ENCODE measurements around the gene INPP5K.

The INPP5K gene

DNA sequence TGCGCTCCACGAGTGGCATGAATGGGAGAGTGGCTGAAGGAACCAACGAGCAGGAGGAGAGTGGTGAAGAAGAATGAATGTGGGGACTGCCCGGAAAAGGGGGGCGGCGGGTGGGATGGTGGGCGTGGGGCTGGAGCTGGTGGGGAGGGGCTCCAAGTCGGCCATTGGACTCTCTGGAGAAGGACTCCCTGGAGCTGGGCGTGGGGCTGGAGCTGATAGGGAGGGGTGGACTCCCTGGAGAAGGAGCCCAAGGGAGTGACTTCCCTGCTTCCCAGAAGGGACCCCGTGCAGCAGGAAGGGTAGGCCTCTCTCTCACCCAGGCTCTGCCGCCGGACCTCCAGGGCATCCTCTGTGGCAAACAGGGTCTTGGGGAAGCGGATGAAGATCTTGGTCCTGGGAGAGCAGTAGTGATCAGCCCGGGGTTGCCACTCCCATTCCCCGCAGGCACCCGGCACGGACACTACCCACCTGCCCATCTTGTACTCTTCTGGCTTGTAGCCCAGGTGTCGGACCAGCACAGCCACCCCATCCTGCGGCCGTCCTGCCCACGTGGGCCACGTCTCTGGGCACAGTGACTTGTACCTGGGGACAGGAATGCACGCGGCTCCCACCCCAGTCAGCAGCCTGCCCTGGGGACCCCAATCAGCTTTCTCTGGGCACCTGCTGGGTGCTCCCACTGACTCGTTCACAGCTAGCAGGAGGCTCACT is 45.5 kb downstream of the INPP5K start:
- 0 out of 2 replicates have a peak, but pooled peaks cover 4% of the 10 kb centered on the region for H3K4me1 ChIP-seq (ENCODE audit: control insufficient read depth, insufficient read depth, low read length)
- peaks cover 63% of the 10 kb centered on the region for H3K36me3 ChIP-seq (ENCODE audit: control insufficient read depth, insufficient read depth, low read length)
- H3K27ac ChIP-seq (ENCODE audit: low read depth, low read length), result no peak overlapping the region
- H3K9ac ChIP-seq (ENCODE audit: low read length), result no peak overlapping the region
- no peaks in the 10 kb centered on the region for H3K9me3 ChIP-seq (ENCODE audit: control insufficient read depth, insufficient read depth, low read depth, low read length)
- H3K4me3 ChIP-seq (ENCODE audit: low read depth, low read length), result no peak overlapping the region
- H3K27me3 ChIP-seq (ENCODE audit: control insufficient read depth, insufficient read depth, low read length), result no peaks in the 10 kb centered on the region

DNA sequence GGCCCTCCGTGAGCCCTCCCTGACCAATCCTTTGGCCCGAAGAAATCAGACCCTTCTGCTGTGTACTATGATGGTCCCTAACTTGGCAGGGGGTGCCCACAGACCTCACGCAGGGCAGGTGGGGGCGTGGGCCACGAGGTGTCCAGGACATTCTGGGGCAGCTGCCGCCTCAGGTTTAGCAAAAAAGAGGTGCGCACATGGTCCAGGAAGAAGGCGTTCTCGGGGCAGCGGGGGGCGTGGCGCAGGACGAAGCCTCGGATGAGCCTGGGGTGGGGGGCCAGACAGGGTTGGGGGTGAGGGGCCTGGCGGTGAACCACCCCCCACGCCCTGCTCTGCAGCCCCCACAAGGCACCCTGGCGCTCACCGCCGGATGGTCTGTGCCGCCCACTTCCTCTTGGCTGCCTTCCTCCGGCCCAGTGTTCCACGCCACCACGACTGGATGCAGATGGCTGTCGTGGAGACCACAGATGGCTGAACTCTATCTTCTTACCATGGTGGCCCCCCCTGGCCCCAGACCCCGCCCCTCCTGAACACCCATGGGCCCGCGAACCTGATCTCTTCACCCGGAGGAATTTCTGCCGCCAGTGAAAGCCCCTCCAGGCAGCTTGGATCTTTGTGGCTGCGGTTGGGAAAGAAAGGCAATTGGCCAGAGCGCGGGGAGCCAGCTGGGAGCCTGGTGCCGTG is 46.2 kb downstream of the INPP5K start:
- peaks cover 68% of the 10 kb centered on the region for H3K36me3 ChIP-seq (ENCODE audit: control insufficient read depth, insufficient read depth, low read length)
- H3K9me3 ChIP-seq (ENCODE audit: control insufficient read depth, insufficient read depth, low read depth, low read length), result no peaks in the 10 kb centered on the region
- 0 out of 2 replicates have a peak, but pooled peaks cover 4% of the 10 kb centered on the region for H3K4me1 ChIP-seq (ENCODE audit: control insufficient read depth, insufficient read depth, low read length)
- no peaks in the 10 kb centered on the region for H3K27me3 ChIP-seq (ENCODE audit: control insufficient read depth, insufficient read depth, low read length)
- H3K9ac ChIP-seq (ENCODE audit: low read length), result no peak overlapping the region
- H3K4me3 ChIP-seq (ENCODE audit: low read depth, low read length), result no peak overlapping the region
- H3K27ac ChIP-seq (ENCODE audit: low read depth, low read length), result no peak overlapping the region

DNA sequence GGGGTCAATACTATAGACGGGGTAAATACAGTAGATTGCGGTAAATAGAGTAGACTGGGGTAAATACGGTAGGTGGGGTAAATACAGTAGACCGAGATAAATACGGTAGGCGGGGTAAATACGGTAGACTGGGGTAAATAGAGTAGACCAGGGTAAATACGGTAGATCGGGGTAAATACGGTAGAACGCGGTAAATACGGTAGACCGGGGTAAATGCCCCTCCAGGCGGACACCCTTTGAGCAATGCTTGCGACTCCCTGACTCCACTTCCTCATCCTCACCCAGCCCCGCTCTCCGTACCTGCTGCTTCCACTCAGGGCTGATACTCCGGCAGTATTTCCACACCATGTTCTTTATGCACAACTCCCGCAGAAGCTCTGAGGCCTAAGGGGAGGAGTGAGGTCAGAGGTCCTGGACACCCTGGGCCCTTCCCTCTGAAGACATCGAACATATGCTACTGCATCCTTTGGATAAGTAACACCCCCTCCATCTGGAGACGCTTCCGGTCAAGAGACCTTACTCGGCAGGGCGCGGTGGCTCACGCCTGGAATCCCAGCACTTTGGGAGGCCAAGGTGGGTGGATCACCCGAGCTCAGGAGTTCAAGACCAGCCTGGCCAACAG is 47.1 kb downstream of the INPP5K start:
- H3K9me3 ChIP-seq (ENCODE audit: control insufficient read depth, insufficient read depth, low read depth, low read length), result no peaks in the 10 kb centered on the region
- no peak overlapping the region for H3K27ac ChIP-seq (ENCODE audit: low read depth, low read length)
- H3K4me3 ChIP-seq (ENCODE audit: low read depth, low read length), result no peak overlapping the region
- no peak overlapping the region for H3K9ac ChIP-seq (ENCODE audit: low read length)
- 0 out of 2 replicates have a peak, but pooled peaks cover 4% of the 10 kb centered on the region for H3K4me1 ChIP-seq (ENCODE audit: control insufficient read depth, insufficient read depth, low read length)
- peaks cover 65% of the 10 kb centered on the region for H3K36me3 ChIP-seq (ENCODE audit: control insufficient read depth, insufficient read depth, low read length)
- H3K27me3 ChIP-seq (ENCODE audit: control insufficient read depth, insufficient read depth, low read length), result no peaks in the 10 kb centered on the region

GRCh38 chr17:1467898-1468492 is 48.4 kb downstream of the INPP5K start:
- Histone ChIP-seq H3K4me1 (ENCODE audit: control insufficient read depth, insufficient read depth, low read length) (0 out of 2 replicates have a peak, but pooled peaks cover 4% of the 10 kb centered on the region), H3K9me3 (ENCODE audit: control insufficient read depth, insufficient read depth, low read depth, low read length) (no peaks in the 10 kb centered on the region), H3K27ac (ENCODE audit: low read depth, low read length) (no peak overlapping the region), H3K27me3 (ENCODE audit: control insufficient read depth, insufficient read depth, low read length) (no peaks in the 10 kb centered on the region), H3K36me3 (ENCODE audit: control insufficient read depth, insufficient read depth, low read length) (peaks cover 62% of the 10 kb centered on the region), H3K4me3 (ENCODE audit: low read depth, low read length) (no peak overlapping the region), H3K9ac (ENCODE audit: low read length) (no peak overlapping the region)

DNA sequence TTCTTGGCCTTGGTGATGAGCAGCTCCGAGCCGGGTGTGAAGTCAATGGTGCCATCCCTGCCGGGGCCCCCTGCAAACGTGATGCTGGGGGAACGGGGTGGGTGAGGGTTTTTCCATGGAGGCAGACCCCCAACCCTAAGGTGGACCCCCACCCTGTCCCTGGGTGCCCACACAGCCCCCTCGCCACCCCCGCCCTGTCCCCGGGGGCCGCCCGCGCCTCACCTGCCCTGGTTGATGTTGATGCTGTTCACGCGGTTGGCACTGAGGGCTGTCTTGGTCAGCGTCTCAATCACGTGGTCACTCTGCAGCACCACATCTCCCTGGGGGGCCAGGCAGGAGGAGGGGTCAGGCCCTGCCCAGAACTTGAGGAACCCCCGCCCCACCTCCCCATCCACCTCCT is 49.2 kb downstream of the INPP5K start:
- Histone ChIP-seq H3K36me3 (ENCODE audit: control insufficient read depth, insufficient read depth, low read length) (peaks cover 62% of the 10 kb centered on the region), H3K4me3 (ENCODE audit: low read depth, low read length) (no peak overlapping the region), H3K4me1 (ENCODE audit: control insufficient read depth, insufficient read depth, low read length) (0 out of 2 replicates have a peak, but pooled peaks cover 4% of the 10 kb centered on the region), H3K27me3 (ENCODE audit: control insufficient read depth, insufficient read depth, low read length) (no peaks in the 10 kb centered on the region), H3K9me3 (ENCODE audit: control insufficient read depth, insufficient read depth, low read depth, low read length) (no peaks in the 10 kb centered on the region), H3K9ac (ENCODE audit: low read length) (no peak overlapping the region), H3K27ac (ENCODE audit: low read depth, low read length) (no peak overlapping the region)

- Histone ChIP-seq H3K36me3 (ENCODE audit: control insufficient read depth, insufficient read depth, low read length) (peaks cover 44% of the 10 kb centered on the region), H3K4me1 (ENCODE audit: control insufficient read depth, insufficient read depth, low read length) (0 out of 2 replicates have a peak, but pooled peaks cover 4% of the 10 kb centered on the region), H3K27ac (ENCODE audit: low read depth, low read length) (no peak overlapping the region), H3K9ac (ENCODE audit: low read length) (no peak overlapping the region), H3K27me3 (ENCODE audit: control insufficient read depth, insufficient read depth, low read length) (no peaks in the 10 kb centered on the region), H3K4me3 (ENCODE audit: low read depth, low read length) (no peak overlapping the region), H3K9me3 (ENCODE audit: control insufficient read depth, insufficient read depth, low read depth, low read length) (no peaks in the 10 kb centered on the region)
These were observed 52.2 kb downstream of the INPP5K start for GRCh38 chr17:1464186-1464585.

DNA sequence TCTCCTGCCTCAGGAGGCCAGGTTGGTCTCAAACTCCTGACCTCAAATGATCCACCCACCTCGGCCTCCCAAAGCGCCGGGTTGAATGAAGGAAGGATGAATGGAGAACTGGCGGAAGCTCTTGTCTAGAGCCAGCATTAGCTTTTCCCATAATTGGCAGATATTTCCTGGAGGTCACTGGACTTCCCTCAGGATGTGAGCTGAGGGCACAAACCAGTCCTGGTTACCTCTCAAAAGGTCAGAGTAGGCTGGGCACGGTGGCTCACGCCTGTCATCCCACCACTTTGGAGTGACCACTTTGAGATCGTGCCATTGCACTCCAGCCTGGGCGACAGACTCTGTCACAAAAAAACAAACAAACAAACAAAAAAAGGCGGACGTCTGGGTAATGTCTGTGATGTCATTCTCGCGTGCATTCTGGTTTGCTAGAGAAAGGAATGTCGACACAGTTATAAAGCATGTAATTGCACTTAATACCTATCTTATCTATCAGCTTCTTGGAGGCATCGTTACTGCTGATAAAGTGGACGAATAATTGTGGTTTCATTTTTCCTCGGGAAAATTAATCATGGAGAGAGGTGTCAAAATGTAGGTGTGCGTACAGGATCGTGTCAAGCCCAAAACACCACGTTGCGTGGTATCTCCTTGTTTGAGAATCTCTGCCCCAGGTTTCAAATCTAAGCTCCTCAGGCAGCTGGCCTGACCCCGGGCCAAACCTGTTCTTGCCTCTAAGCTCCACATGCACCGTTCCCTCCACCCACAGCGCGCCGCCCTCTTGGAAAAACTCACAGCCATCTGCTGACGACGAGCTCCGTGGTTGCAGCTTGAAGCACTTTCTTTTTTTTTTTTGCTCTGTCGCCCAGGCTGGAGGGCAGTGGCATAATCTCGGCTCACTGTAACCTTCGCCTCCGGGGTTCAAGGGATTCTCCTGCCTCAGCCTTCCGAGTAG is 54.0 kb downstream of the INPP5K start:
- Histone ChIP-seq H3K4me1 (ENCODE audit: control insufficient read depth, insufficient read depth, low read length) (no peaks in the 10 kb centered on the region), H3K9me3 (ENCODE audit: control insufficient read depth, insufficient read depth, low read depth, low read length) (no peaks in the 10 kb centered on the region), H3K36me3 (ENCODE audit: control insufficient read depth, insufficient read depth, low read length) (peaks cover 30% of the 10 kb centered on the region), H3K27ac (ENCODE audit: low read depth, low read length) (no peak overlapping the region), H3K4me3 (ENCODE audit: low read depth, low read length) (no peak overlapping the region), H3K27me3 (ENCODE audit: control insufficient read depth, insufficient read depth, low read length) (no peaks in the 10 kb centered on the region), H3K9ac (ENCODE audit: low read length) (no peak overlapping the region)

GRCh38 chr17:1461198-1461944 is 55.0 kb downstream of the INPP5K start:
- Histone ChIP-seq H3K27me3 (ENCODE audit: control insufficient read depth, insufficient read depth, low read length) (no peaks in the 10 kb centered on the region), H3K9ac (ENCODE audit: low read length) (no peak overlapping the region), H3K9me3 (ENCODE audit: control insufficient read depth, insufficient read depth, low read depth, low read length) (no peaks in the 10 kb centered on the region), H3K27ac (ENCODE audit: low read depth, low read length) (no peak overlapping the region), H3K36me3 (ENCODE audit: control insufficient read depth, insufficient read depth, low read length) (peaks cover 24% of the 10 kb centered on the region), H3K4me1 (ENCODE audit: control insufficient read depth, insufficient read depth, low read length) (no peaks in the 10 kb centered on the region; the same call in 1 of the 2 replicates), H3K4me3 (ENCODE audit: low read depth, low read length) (no peak overlapping the region)

DNA sequence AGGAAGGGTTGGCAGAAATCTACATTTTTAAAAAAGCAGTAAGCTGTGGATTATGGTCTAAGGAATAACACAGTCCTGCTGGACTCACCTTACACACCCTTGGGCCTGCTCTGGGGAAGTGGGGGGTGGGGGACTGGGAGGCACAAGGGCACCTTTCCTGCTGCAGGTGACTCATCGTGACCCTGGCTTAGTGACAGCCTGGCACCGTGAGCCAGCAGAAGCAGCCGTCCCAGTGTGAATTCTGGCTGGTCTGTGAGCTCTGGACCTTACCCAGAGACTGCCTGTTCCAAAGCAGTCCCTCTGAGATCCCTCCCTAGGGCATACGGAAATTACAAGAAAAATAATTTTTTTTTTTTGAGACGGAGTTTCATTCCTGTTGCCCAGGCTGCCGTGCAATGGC is 56.2 kb downstream of the INPP5K start:
- Histone ChIP-seq H3K9me3 (ENCODE audit: control insufficient read depth, insufficient read depth, low read depth, low read length) (no peaks in the 10 kb centered on the region), H3K27ac (ENCODE audit: low read depth, low read length) (no peak overlapping the region), H3K9ac (ENCODE audit: low read length) (no peak overlapping the region), H3K4me3 (ENCODE audit: low read depth, low read length) (no peak overlapping the region), H3K4me1 (ENCODE audit: control insufficient read depth, insufficient read depth, low read length) (no peaks in the 10 kb centered on the region; the same call in 1 of the 2 replicates), H3K36me3 (ENCODE audit: control insufficient read depth, insufficient read depth, low read length) (peaks cover 13% of the 10 kb centered on the region), H3K27me3 (ENCODE audit: control insufficient read depth, insufficient read depth, low read length) (no peaks in the 10 kb centered on the region)
